ENCODE measurements around the gene DDX54.

DNA sequence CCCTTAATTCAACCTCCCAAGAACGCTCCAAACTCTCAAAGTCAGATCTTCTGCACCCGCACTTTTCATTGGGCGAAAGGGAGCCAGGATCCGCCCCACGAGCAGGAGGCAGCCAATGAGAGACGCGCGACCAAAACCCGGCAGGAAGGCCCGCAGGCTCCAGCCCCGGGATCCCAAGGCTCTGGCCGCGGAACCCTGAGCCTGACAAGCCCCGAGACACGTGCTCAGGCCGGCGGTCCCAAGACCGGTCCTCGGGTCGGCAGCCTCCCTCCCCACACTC is 438 bp downstream of the DDX54 start:
- TF ChIP-seq, protein P1, sequence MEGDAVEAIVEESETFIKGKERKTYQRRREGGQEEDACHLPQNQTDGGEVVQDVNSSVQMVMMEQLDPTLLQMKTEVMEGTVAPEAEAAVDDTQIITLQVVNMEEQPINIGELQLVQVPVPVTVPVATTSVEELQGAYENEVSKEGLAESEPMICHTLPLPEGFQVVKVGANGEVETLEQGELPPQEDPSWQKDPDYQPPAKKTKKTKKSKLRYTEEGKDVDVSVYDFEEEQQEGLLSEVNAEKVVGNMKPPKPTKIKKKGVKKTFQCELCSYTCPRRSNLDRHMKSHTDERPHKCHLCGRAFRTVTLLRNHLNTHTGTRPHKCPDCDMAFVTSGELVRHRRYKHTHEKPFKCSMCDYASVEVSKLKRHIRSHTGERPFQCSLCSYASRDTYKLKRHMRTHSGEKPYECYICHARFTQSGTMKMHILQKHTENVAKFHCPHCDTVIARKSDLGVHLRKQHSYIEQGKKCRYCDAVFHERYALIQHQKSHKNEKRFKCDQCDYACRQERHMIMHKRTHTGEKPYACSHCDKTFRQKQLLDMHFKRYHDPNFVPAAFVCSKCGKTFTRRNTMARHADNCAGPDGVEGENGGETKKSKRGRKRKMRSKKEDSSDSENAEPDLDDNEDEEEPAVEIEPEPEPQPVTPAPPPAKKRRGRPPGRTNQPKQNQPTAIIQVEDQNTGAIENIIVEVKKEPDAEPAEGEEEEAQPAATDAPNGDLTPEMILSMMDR (IDR thresholded peaks at IDR 0.05; ENCODE audit: insufficient read depth, low read length) = no peak
- TF ChIP-seq GABPA (IDR thresholded peaks at IDR 0.05; ENCODE audit: low read depth) = no peak
- TF ChIP-seq, protein P2, sequence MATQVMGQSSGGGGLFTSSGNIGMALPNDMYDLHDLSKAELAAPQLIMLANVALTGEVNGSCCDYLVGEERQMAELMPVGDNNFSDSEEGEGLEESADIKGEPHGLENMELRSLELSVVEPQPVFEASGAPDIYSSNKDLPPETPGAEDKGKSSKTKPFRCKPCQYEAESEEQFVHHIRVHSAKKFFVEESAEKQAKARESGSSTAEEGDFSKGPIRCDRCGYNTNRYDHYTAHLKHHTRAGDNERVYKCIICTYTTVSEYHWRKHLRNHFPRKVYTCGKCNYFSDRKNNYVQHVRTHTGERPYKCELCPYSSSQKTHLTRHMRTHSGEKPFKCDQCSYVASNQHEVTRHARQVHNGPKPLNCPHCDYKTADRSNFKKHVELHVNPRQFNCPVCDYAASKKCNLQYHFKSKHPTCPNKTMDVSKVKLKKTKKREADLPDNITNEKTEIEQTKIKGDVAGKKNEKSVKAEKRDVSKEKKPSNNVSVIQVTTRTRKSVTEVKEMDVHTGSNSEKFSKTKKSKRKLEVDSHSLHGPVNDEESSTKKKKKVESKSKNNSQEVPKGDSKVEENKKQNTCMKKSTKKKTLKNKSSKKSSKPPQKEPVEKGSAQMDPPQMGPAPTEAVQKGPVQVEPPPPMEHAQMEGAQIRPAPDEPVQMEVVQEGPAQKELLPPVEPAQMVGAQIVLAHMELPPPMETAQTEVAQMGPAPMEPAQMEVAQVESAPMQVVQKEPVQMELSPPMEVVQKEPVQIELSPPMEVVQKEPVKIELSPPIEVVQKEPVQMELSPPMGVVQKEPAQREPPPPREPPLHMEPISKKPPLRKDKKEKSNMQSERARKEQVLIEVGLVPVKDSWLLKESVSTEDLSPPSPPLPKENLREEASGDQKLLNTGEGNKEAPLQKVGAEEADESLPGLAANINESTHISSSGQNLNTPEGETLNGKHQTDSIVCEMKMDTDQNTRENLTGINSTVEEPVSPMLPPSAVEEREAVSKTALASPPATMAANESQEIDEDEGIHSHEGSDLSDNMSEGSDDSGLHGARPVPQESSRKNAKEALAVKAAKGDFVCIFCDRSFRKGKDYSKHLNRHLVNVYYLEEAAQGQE (IDR thresholded peaks at IDR 0.05; ENCODE audit: insufficient replicate concordance, low read depth) = no peak

Measured in HL-60 (cell line).